ENCODE data around the gene ATP2C2. TPM values are rescaled to one million over a fixed set of nuclear protein-coding genes. Genes with fewer than 3 reads are reported as not detected.
"Not testable (repeated sequence)": the region's sequence is repeated elsewhere in the genome, so short reads cannot be mapped to it uniquely, and the experiment has no call there.

ATP2C2 gene
- total and polyA plus RNA-seq, 4 donors = 0.49 to 4.3 TPM; not detected in 2

GRCh38 chr16:84391151-84392030 lies 23.1 kb downstream of the ATP2C2 start:
- no peak for ATAC-seq (ENCODE audit: low FRiP score)
- WGBS, 2 donors = 49 to 54% methylated on average over 20 of the region's 20 CpGs
- Histone ChIP-seq H3K4me3 (ENCODE audit: low read length in 2 of 2) (no peak overlapping the region), H3K27me3 (ENCODE audit: control insufficient read depth in 1 of 2, insufficient read depth in 2 of 2, low read length in 1 of 2) (no peaks in the 10 kb centered on the region), H3K36me3 (ENCODE audit: control insufficient read depth in 1 of 2, insufficient read depth in 2 of 2, low read length in 1 of 2) (no peaks in the 10 kb centered on the region), H3K27ac (ENCODE audit: low read depth in 1 of 2, low read length in 2 of 2) (no peak overlapping the region), H3K4me1 (ENCODE audit: control insufficient read depth in 1 of 2, insufficient read depth in 2 of 2, low read length in 2 of 2) (no peaks in the 10 kb centered on the region), H3K9me3 (ENCODE audit: control insufficient read depth, low read length) (no peaks in the 10 kb centered on the region)
- peak in 1 of 2 donors; percentile 50 for DNase-seq
- intact Hi-C loops (cut with DNase I) = no loop called here

- intact Hi-C loops (cut with DNase I) = no loop called here
- Histone ChIP-seq H3K27me3 (ENCODE audit: control insufficient read depth in 1 of 2, insufficient read depth in 2 of 2, low read length in 1 of 2) (no peaks in the 10 kb centered on the region), H3K9me3 (ENCODE audit: control insufficient read depth, low read length) (no peaks in the 10 kb centered on the region), H3K4me3 (ENCODE audit: low read length in 2 of 2) (no peak overlapping the region), H3K36me3 (ENCODE audit: control insufficient read depth in 1 of 2, insufficient read depth in 2 of 2, low read length in 1 of 2) (no peaks in the 10 kb centered on the region), H3K27ac (ENCODE audit: low read depth in 1 of 2, low read length in 2 of 2) (no peak overlapping the region), H3K4me1 (ENCODE audit: control insufficient read depth in 1 of 2, insufficient read depth in 2 of 2, low read length in 2 of 2) (no peaks in the 10 kb centered on the region)
- DNase-seq (no peak), ATAC-seq (ENCODE audit: low FRiP score) (no peak)
Observed at GRCh38 chr16:84392031-84392360, 23.7 kb downstream of the ATP2C2 start.

- H3K27ac ChIP-seq (ENCODE audit: low read depth in 1 of 2, low read length in 2 of 2); ATAC-seq (ENCODE audit: low FRiP score); H3K27me3 ChIP-seq (ENCODE audit: control insufficient read depth in 1 of 2, insufficient read depth in 2 of 2, low read length in 1 of 2); H3K4me1 ChIP-seq (ENCODE audit: control insufficient read depth in 1 of 2, insufficient read depth in 2 of 2, low read length in 2 of 2); DNase-seq; H3K4me3 ChIP-seq (ENCODE audit: low read length in 2 of 2); H3K9me3 ChIP-seq (ENCODE audit: control insufficient read depth, low read length); H3K36me3 ChIP-seq (ENCODE audit: control insufficient read depth in 1 of 2, insufficient read depth in 2 of 2, low read length in 1 of 2); intact Hi-C loops (cut with DNase I): not testable (repeated sequence)
- WGBS, 2 donors = 80 to 83% methylated on average over 10 of the region's 10 CpGs
Observed at GRCh38 chr16:84396082-84396481, 27.7 kb downstream of the ATP2C2 start.

GRCh38 chr16:84396537-84397008 lies 28.2 kb downstream of the ATP2C2 start:
- DNase-seq (no peak), ATAC-seq (ENCODE audit: low FRiP score) (no peak)
- WGBS, 2 donors = 37 to 46% methylated on average over 9 of the region's 9 CpGs
- Histone ChIP-seq H3K27ac (ENCODE audit: low read depth in 1 of 2, low read length in 2 of 2) (no peak overlapping the region), H3K4me1 (ENCODE audit: control insufficient read depth in 1 of 2, insufficient read depth in 2 of 2, low read length in 2 of 2) (no peaks in the 10 kb centered on the region), H3K36me3 (ENCODE audit: control insufficient read depth in 1 of 2, insufficient read depth in 2 of 2, low read length in 1 of 2) (no peaks in the 10 kb centered on the region), H3K9me3 (ENCODE audit: control insufficient read depth, low read length) (no peaks in the 10 kb centered on the region), H3K4me3 (ENCODE audit: low read length in 2 of 2) (no peak overlapping the region), H3K27me3 (ENCODE audit: control insufficient read depth in 1 of 2, insufficient read depth in 2 of 2, low read length in 1 of 2) (no peaks in the 10 kb centered on the region)
- intact Hi-C loops (cut with DNase I) = no loop called here

GRCh38 chr16:84397090-84397489 lies 28.8 kb downstream of the ATP2C2 start:
- Histone ChIP-seq H3K4me1 (ENCODE audit: control insufficient read depth in 1 of 2, insufficient read depth in 2 of 2, low read length in 2 of 2) (no peaks in the 10 kb centered on the region), H3K9me3 (ENCODE audit: control insufficient read depth, low read length) (no peaks in the 10 kb centered on the region), H3K27ac (ENCODE audit: low read depth in 1 of 2, low read length in 2 of 2) (no peak overlapping the region), H3K36me3 (ENCODE audit: control insufficient read depth in 1 of 2, insufficient read depth in 2 of 2, low read length in 1 of 2) (no peaks in the 10 kb centered on the region), H3K27me3 (ENCODE audit: control insufficient read depth in 1 of 2, insufficient read depth in 2 of 2, low read length in 1 of 2) (no peaks in the 10 kb centered on the region), H3K4me3 (ENCODE audit: low read length in 2 of 2) (no peak overlapping the region)
- ATAC-seq (ENCODE audit: low FRiP score) (no peak), DNase-seq (no peak)
- intact Hi-C loops (cut with DNase I) = no loop called here
- 93% methylated on average over 6 of the region's 6 CpGs for WGBS, 2 donors

- no peaks in the 10 kb centered on the region for H3K9me3 ChIP-seq (ENCODE audit: control insufficient read depth, low read length)
- DNase-seq (peak in 1 of 2 donors; percentile 20), ATAC-seq (ENCODE audit: low FRiP score) (no peak)
- 43 to 53% methylated on average over 10 of the region's 10 CpGs for WGBS, 2 donors
- no peaks in the 10 kb centered on the region for H3K36me3 ChIP-seq (ENCODE audit: control insufficient read depth in 1 of 2, insufficient read depth in 2 of 2, low read length in 1 of 2)
- no peaks in the 10 kb centered on the region for H3K27me3 ChIP-seq (ENCODE audit: control insufficient read depth in 1 of 2, insufficient read depth in 2 of 2, low read length in 1 of 2)
- H3K27ac ChIP-seq (ENCODE audit: low read depth in 1 of 2, low read length in 2 of 2) = no peak overlapping the region
- no peak overlapping the region for H3K4me3 ChIP-seq (ENCODE audit: low read length in 2 of 2)
- no peaks in the 10 kb centered on the region for H3K4me1 ChIP-seq (ENCODE audit: control insufficient read depth in 1 of 2, insufficient read depth in 2 of 2, low read length in 2 of 2)
- intact Hi-C loops (cut with DNase I) = no loop called here
Observed at GRCh38 chr16:84398701-84399100, 30.4 kb downstream of the ATP2C2 start.

GRCh38 chr16:84399912-84400311 lies 31.6 kb downstream of the ATP2C2 start:
- 70 to 72% methylated on average over 2 of the region's 2 CpGs for WGBS, 2 donors
- DNase-seq; H3K27me3 ChIP-seq (ENCODE audit: control insufficient read depth in 1 of 2, insufficient read depth in 2 of 2, low read length in 1 of 2); H3K36me3 ChIP-seq (ENCODE audit: control insufficient read depth in 1 of 2, insufficient read depth in 2 of 2, low read length in 1 of 2); H3K9me3 ChIP-seq (ENCODE audit: control insufficient read depth, low read length); H3K27ac ChIP-seq (ENCODE audit: low read depth in 1 of 2, low read length in 2 of 2); H3K4me1 ChIP-seq (ENCODE audit: control insufficient read depth in 1 of 2, insufficient read depth in 2 of 2, low read length in 2 of 2); ATAC-seq (ENCODE audit: low FRiP score); H3K4me3 ChIP-seq (ENCODE audit: low read length in 2 of 2); intact Hi-C loops (cut with DNase I): not testable (repeated sequence)

- H3K27me3 ChIP-seq (ENCODE audit: control insufficient read depth in 1 of 2, insufficient read depth in 2 of 2, low read length in 1 of 2); intact Hi-C loops (cut with DNase I); H3K9me3 ChIP-seq (ENCODE audit: control insufficient read depth, low read length); H3K27ac ChIP-seq (ENCODE audit: low read depth in 1 of 2, low read length in 2 of 2); H3K36me3 ChIP-seq (ENCODE audit: control insufficient read depth in 1 of 2, insufficient read depth in 2 of 2, low read length in 1 of 2); H3K4me3 ChIP-seq (ENCODE audit: low read length in 2 of 2); DNase-seq; ATAC-seq (ENCODE audit: low FRiP score); H3K4me1 ChIP-seq (ENCODE audit: control insufficient read depth in 1 of 2, insufficient read depth in 2 of 2, low read length in 2 of 2): not testable (repeated sequence)
- WGBS, 2 donors = 88 to 95% methylated on average over 5 of the region's 5 CpGs
Observed at GRCh38 chr16:84403435-84403834, 35.1 kb downstream of the ATP2C2 start.

- no peak for DNase-seq
- Histone ChIP-seq H3K4me1 (ENCODE audit: control insufficient read depth in 1 of 2, insufficient read depth in 2 of 2, low read length in 2 of 2) (no peaks in the 10 kb centered on the region), H3K4me3 (ENCODE audit: low read length in 2 of 2) (no peak overlapping the region), H3K27ac (ENCODE audit: low read depth in 1 of 2, low read length in 2 of 2) (no peak overlapping the region), H3K9me3 (ENCODE audit: control insufficient read depth, low read length) (peaks cover 1% of the 10 kb centered on the region), H3K36me3 (ENCODE audit: control insufficient read depth in 1 of 2, insufficient read depth in 2 of 2, low read length in 1 of 2) (no peaks in the 10 kb centered on the region), H3K27me3 (ENCODE audit: control insufficient read depth in 1 of 2, insufficient read depth in 2 of 2, low read length in 1 of 2) (no peaks in the 10 kb centered on the region)
- WGBS, 2 donors = 80 to 82% methylated on average over 3 of the region's 3 CpGs
- ATAC-seq (ENCODE audit: low FRiP score) = no peak
- intact Hi-C loops (cut with DNase I) = no loop called here
Observed at GRCh38 chr16:84404324-84404723, 36.0 kb downstream of the ATP2C2 start.

Data from aorta (tissue), 5 donors.